Upper lobe of left lung (tissue), 6 donors: ENCODE results near the gene SDK1. TPM values are rescaled to one million over a fixed set of nuclear protein-coding genes. Genes with fewer than 3 reads are reported as not detected.

Experiments
- ATAC-seq, 2 donors: fragments of 200-7000 bp; cut with Tn5 transposase; one replicate each; pipeline ENCODE4 v1.9.1; 2022; ENCODE audit warnings: mild to moderate bottlenecking in 2 of 2, moderate library complexity in 2 of 2; ENCODE audit not compliant: low FRiP score in 2 of 2
- DNase-seq, 2 donors: peaks; one replicate each; pipeline ENCODE4 v3.0.0-alpha.2; 2019 to 2020
- H3K27ac ChIP-seq, 4 donors: fragments of 200-600 bp; sonication (generic); one replicate each; pipeline ENCODE4 v1.5.1; 2016 to 2019
- H3K27me3 ChIP-seq, 4 donors: fragments of 200-600 bp; sonication (generic); one replicate each; pipeline ENCODE4 v1.5.1; 2017 to 2019
- H3K36me3 ChIP-seq, 4 donors: fragments of 200-600 bp; sonication (generic); one replicate each; pipeline ENCODE4 v1.5.1; 2016 to 2019
- H3K4me1 ChIP-seq, 4 donors: fragments of 200-600 bp; sonication (generic); one replicate each; pipeline ENCODE4 v1.5.1; 2018 to 2019
- H3K4me3 ChIP-seq, 4 donors: fragments of 200-600 bp; sonication (generic); one replicate each; pipeline ENCODE4 v1.5.1; 2017 to 2019; ENCODE audit warnings: mild to moderate bottlenecking in 2 of 4, moderate library complexity in 1 of 4
- H3K9me3 ChIP-seq, 4 donors: fragments of 200-600 bp; sonication (generic); one replicate each; pipeline ENCODE4 v1.5.1; 2018 to 2019
- CTCF ChIP-seq, 6 experiments: fragments of 450-650 bp in 4 of 6; fragments of 200-600 bp in 2 of 6; sonication (generic) in 2 of 6; IDR thresholded peaks; one replicate each; pipeline ENCODE4 v1.5.1; 2016 to 2019; ENCODE audit warnings: antibody characterized with exemption in 6 of 6
- EP300 ChIP-seq, 4 donors: sonication (generic); formaldehyde crosslinking; IDR thresholded peaks; one replicate each; pipeline ENCODE4 v1.5.1; 2017; ENCODE audit warnings: antibody characterized with exemption in 4 of 4, control low read depth in 2 of 4
- POLR2A ChIP-seq, 4 donors: fragments of 450-650 bp; IDR thresholded peaks; one replicate each; pipeline ENCODE4 v1.5.1; 2016 to 2017; ENCODE audit warnings: antibody characterized with exemption in 4 of 4, mild to moderate bottlenecking in 2 of 4
- POLR2AphosphoS5 ChIP-seq, 2 donors: sonication (generic); formaldehyde crosslinking; IDR thresholded peaks; one replicate each; pipeline ENCODE4 v1.5.1; 2017; ENCODE audit warnings: antibody characterized with exemption in 2 of 2
- WGBS, 2 donors: methylation state at CpG; one replicate each; pipeline ENCODE4 v1.1.5; 2017 to 2018; 5-methylcytosine and 5-hydroxymethylcytosine counted together
- total RNA-seq, 6 donors: library from RNA; depleted of rRNA in 4 of 6; stranded (reverse); fragments of >200 nt in 4 of 6; gene quantifications; one replicate each; pipeline versions ENCODE4 v1.1.0 to v1.2.1, GENCODE V29; 2016 to 2021
- donor health status: DM: no; HTN: no; CAD: no; lungs with moderate emphysema.
- donor health status: DM: no; HTN: yes; CAD: no; lungs with severe emphysema.

The SDK1 gene
- total RNA-seq, 6 donors from 2014 or later, result 9.3 to 90.1 (median 11.8) TPM

DNA sequence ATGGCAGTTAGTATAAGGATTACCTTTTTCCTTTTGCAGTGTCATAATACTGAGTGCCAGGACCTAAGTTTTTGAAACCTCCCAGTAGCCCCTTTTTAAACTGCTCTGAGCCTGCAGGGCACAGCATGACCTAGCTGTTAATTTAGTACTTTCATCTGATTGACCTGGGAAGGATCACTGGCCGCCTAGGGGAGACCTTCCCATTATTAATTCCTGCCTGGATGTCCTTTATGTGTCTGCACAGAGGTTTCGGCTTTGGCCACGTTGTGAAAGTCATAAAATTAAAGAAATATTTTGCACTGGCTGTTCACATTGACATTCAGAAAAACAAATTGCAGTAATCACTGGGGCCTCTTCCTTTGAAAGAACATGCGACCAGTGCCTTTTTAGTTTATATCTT lies 290.2 kb downstream of the SDK1 start:
- TF ChIP-seq CTCF (IDR thresholded peaks at IDR 0.05) (no peak), POLR2A (IDR thresholded peaks at IDR 0.05) (no peak), EP300 (IDR thresholded peaks at IDR 0.05) (no peak), POLR2AphosphoS5 (IDR thresholded peaks at IDR 0.05) (no peak)
- H3K4me3 ChIP-seq, result no peak overlapping the region
- H3K27ac ChIP-seq, result no peak overlapping the region
- H3K27me3 ChIP-seq, result no peaks in the 10 kb centered on the region
- DNase-seq (no peak), ATAC-seq (no peak)
- H3K4me1 ChIP-seq, result no peaks in the 10 kb centered on the region
- H3K9me3 ChIP-seq, result no peaks in the 10 kb centered on the region
- no peaks in the 10 kb centered on the region for H3K36me3 ChIP-seq
- 80 to 93% methylated on average over 4 of the region's 4 CpGs for WGBS, 2 donors

DNA sequence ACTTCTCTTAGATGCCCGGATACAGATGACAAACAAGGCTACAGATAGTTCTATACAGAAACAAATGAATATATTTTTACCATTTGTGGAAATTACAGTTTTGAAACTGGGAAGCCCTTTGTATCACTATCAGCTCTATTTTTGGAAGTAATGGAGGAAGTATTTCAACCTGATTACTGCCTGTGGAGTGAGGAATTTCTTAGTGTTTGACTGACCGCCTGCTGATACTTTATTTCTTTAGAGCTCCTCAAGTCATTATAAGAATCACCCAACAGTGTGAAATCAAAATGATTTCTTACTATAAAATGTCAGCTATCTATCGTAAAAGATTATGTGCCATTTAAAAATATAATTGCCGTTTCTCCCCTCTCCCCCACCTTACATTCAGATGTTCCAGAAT lies 290.9 kb downstream of the SDK1 start:
- DNase-seq (no peak), ATAC-seq (no peak)
- Histone ChIP-seq H3K9me3 (no peaks in the 10 kb centered on the region), H3K4me3 (no peak overlapping the region), H3K27ac (no peak overlapping the region), H3K36me3 (no peaks in the 10 kb centered on the region), H3K27me3 (no peaks in the 10 kb centered on the region), H3K4me1 (no peaks in the 10 kb centered on the region)
- no peak for TF ChIP-seq POLR2A (IDR thresholded peaks at IDR 0.05)
- WGBS, 2 donors, result 83 to 88% methylated on average over 4 of the region's 4 CpGs

- TF ChIP-seq EP300 (IDR thresholded peaks at IDR 0.05), result no peak
- no peak for TF ChIP-seq CTCF (IDR thresholded peaks at IDR 0.05)
- no peak for TF ChIP-seq POLR2AphosphoS5 (IDR thresholded peaks at IDR 0.05)
- no peak for TF ChIP-seq POLR2A (IDR thresholded peaks at IDR 0.05)
- Histone ChIP-seq H3K4me1 (no peaks in the 10 kb centered on the region), H3K27ac (no peak overlapping the region), H3K4me3 (no peak overlapping the region), H3K27me3 (no peaks in the 10 kb centered on the region), H3K9me3 (no peaks in the 10 kb centered on the region), H3K36me3 (no peaks in the 10 kb centered on the region)
- ATAC-seq (no peak), DNase-seq (no peak)
- 52 to 66% methylated on average over 11 of the region's 11 CpGs for WGBS, 2 donors
Measured at GRCh38 chr7:3592401-3593134, 291.5 kb downstream of the SDK1 start.

GRCh38 chr7:3594901-3595300 lies 293.8 kb downstream of the SDK1 start:
- DNase-seq, result no peak
- ATAC-seq, result no peak
- no peak for TF ChIP-seq CTCF (IDR thresholded peaks at IDR 0.05)
- TF ChIP-seq POLR2A (IDR thresholded peaks at IDR 0.05), result no peak
- TF ChIP-seq POLR2AphosphoS5 (IDR thresholded peaks at IDR 0.05), result no peak
- TF ChIP-seq EP300 (IDR thresholded peaks at IDR 0.05), result no peak

GRCh38 chr7:3598854-3599253 lies 297.8 kb downstream of the SDK1 start:
- Histone ChIP-seq H3K9me3 (no peaks in the 10 kb centered on the region), H3K36me3 (no peaks in the 10 kb centered on the region), H3K27ac (no peak overlapping the region), H3K27me3 (no peaks in the 10 kb centered on the region), H3K4me3 (no peak overlapping the region), H3K4me1 (no peaks in the 10 kb centered on the region)
- ATAC-seq, result no peak
- DNase-seq, result no peak
- WGBS, 2 donors, result 89 to 91% methylated on average over 7 of the region's 7 CpGs
- TF ChIP-seq POLR2A (IDR thresholded peaks at IDR 0.05) (no peak), EP300 (IDR thresholded peaks at IDR 0.05) (no peak), CTCF (IDR thresholded peaks at IDR 0.05) (no peak), POLR2AphosphoS5 (IDR thresholded peaks at IDR 0.05) (no peak)

More at GRCh38 chr7:3594901-3595300, 293.8 kb downstream of the SDK1 start:
- WGBS, 2 donors, result 95 to 98% methylated on average over 4 of the region's 4 CpGs
- Histone ChIP-seq H3K27me3 (no peaks in the 10 kb centered on the region), H3K4me3 (no peak overlapping the region), H3K36me3 (no peaks in the 10 kb centered on the region), H3K9me3 (no peaks in the 10 kb centered on the region), H3K27ac (no peak overlapping the region), H3K4me1 (no peaks in the 10 kb centered on the region)
